IPS-20b (cell line): ENCODE data around the gene TMOD3.
"Not testable (repeated sequence)": the region's sequence is repeated elsewhere in the genome, so short reads cannot be mapped to it uniquely, and the experiment has no call there.

Experiments
- H3K27ac ChIP-seq: one replicate; pipeline ENCODE4 v1.5.1; 2013; ENCODE audit warnings: low read length
- H3K27me3 ChIP-seq: 2 replicates; pipeline ENCODE4 v1.6.1; 2013; ENCODE audit warnings: mild to moderate bottlenecking, low read length, inconsistent platforms; ENCODE audit not compliant: insufficient read depth
- H3K36me3 ChIP-seq: 2 replicates; pipeline ENCODE4 v1.6.1; 2013; ENCODE audit warnings: low read depth, mild to moderate bottlenecking, inconsistent platforms, low read length, moderate library complexity; ENCODE audit not compliant: insufficient read depth
- H3K4me1 ChIP-seq: 2 replicates; pipeline ENCODE4 v1.6.1; 2013; ENCODE audit warnings: mild to moderate bottlenecking, control low read depth, inconsistent platforms, low read length, moderate library complexity; ENCODE audit not compliant: insufficient read depth
- H3K4me3 ChIP-seq: 2 replicates; pipeline ENCODE4 v1.5.1; 2013; ENCODE audit warnings: mild to moderate bottlenecking, low read length, inconsistent platforms
- H3K9ac ChIP-seq: 2 replicates; pipeline ENCODE4 v1.6.1; 2013; ENCODE audit warnings: low read depth, mild to moderate bottlenecking, inconsistent platforms, low read length, moderate library complexity
- H3K9me3 ChIP-seq: 2 replicates; pipeline ENCODE4 v1.6.1; 2013; ENCODE audit warnings: mild to moderate bottlenecking, low read depth, low read length, inconsistent platforms; ENCODE audit not compliant: insufficient read depth

The TMOD3 gene

DNA sequence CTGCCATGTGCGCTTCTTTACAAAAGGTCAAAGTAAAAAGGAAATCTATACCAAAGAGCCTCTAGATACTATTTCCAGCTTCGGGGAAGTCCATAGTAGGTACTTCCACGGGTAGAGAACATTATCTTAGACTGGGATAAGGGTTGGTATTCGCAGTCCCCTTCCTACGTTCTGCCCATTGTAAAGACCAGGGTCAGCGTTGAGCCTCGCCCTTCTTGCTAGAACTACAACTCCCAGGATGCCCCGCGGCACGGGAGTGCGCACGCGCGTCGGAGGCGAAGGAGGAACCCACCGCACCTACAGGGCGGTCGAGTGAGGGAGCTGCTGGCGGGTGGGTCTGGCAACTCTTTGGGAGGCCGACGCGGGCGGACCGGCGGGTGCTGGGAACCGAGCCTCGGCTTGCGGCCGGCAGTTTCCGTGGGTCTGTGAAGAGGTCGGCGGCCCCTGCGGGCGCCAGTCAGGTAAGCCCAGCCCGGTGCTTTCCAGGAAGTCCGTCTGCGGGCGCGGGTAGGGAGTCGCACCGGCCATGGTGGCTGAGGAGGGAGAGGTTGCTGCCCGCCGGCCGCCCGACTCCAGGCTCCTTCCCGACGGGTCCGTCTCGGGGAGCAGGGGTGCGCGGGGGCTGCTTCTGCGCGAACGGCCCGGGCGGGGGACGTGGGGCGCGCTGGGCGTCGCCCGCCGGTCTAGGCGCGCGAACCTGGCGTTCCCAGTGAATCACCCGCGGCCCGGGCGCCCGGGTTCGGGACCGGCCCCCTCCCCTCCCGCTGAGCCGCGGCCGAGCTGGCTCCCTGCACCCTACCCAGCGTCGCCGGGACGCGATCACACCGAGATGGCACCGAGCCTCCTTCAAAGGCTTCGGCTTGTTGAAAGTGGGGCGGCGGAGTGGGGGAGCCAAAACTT lies at the start of gene TMOD3:
TMOD3 (plus strand) TSS at position 278 of the 900 bp plus-strand sequence. CDS start 33,232 bp downstream, outside the sequence.
- Histone ChIP-seq H3K36me3 (no peaks in the 10 kb centered on the region), H3K4me3 (peak within 1 kb of the TSS; percentile 93), H3K27ac (no peak within 1 kb of the TSS), H3K9me3 (no peaks in the 10 kb centered on the region), H3K27me3 (peaks cover 4% of the 10 kb centered on the region; the same call in 1 of the 2 replicates), H3K4me1 (peaks cover 3% of the 10 kb centered on the region), H3K9ac (peak within 1 kb of the TSS; percentile 73; the same call in 1 of the 2 replicates)

DNA sequence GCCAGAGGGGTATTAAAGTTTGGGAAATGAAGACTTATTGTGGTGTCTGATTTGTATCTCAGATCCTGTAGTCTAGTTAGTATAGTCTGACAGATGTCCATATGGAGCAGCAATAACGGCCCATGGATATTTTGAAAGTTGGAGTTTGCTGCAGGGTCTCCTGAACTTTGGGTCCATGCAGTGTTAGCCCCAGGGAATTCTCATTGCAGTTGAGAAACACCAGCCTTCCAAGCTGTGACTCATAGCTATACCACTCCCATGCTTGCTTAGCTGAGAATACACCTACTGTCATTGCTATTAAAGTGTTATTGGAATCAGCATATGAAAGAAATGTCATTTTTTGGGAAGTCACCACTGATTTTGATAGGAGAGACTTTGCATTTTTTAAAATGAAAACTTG lies 48.8 kb upstream of the TMOD3 start:
- Histone ChIP-seq H3K27ac (no peak overlapping the region), H3K9ac (no peak overlapping the region), H3K27me3 (no peaks in the 10 kb centered on the region), H3K36me3 (no peaks in the 10 kb centered on the region), H3K4me1 (no peaks in the 10 kb centered on the region), H3K4me3 (no peak overlapping the region), H3K9me3 (no peaks in the 10 kb centered on the region)

DNA sequence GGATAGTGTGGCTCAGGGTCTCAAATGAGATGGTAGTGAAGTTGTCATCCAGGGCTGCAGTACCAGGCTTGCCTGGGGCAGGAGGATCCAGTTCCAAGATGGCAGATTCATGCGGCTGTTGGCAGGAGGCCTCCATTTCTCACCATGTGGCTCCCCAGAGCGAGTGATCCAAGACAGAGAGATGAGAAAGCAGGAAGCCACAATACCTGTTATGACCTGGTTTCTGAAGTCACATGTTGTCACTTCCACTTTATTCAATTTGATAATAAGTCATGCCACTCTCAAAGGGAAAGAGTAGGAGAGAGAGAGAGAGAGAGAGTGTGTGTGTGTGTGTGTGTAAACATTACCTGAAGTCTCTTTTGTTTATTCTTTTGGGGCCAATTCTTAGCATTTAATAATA lies 47.9 kb upstream of the TMOD3 start:
- H3K9ac ChIP-seq = no peak overlapping the region
- no peak overlapping the region for H3K27ac ChIP-seq
- no peaks in the 10 kb centered on the region for H3K27me3 ChIP-seq
- H3K4me3 ChIP-seq = no peak overlapping the region
- H3K4me1 ChIP-seq = no peaks in the 10 kb centered on the region
- H3K9me3 ChIP-seq = no peaks in the 10 kb centered on the region; the same call in 1 of the 2 replicates
- no peaks in the 10 kb centered on the region for H3K36me3 ChIP-seq

DNA sequence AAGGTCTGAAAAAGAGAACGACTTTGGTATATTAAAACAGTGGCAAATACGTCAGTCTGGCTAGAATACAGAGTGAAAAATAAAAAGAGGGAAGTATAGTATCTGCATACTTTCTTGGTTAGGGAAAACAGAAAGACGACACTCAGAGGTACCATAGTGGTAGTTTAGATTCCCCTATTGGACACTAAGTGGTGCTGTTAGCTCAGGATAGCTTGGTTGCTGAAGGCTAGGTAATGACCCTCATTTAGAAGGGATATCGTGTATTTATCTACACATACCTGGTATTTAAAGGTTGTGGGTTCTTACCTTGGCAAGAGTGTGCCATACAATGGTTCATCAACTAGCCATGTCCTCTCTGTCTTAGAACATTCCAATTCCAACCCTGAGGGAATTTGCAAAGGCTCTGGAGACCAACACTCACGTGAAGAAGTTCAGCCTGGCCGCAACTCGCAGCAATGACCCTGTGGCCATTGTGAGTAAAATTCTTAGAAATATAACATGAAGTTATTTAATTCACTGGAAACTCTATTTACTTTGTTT lies 47.0 kb upstream of the TMOD3 start:
- Histone ChIP-seq H3K9me3 (no peaks in the 10 kb centered on the region; the same call in 1 of the 2 replicates), H3K27me3 (no peaks in the 10 kb centered on the region), H3K36me3 (no peaks in the 10 kb centered on the region), H3K4me3 (no peak overlapping the region), H3K4me1 (no peaks in the 10 kb centered on the region; the same call in 1 of the 2 replicates), H3K9ac (no peak overlapping the region), H3K27ac (no peak overlapping the region)

DNA sequence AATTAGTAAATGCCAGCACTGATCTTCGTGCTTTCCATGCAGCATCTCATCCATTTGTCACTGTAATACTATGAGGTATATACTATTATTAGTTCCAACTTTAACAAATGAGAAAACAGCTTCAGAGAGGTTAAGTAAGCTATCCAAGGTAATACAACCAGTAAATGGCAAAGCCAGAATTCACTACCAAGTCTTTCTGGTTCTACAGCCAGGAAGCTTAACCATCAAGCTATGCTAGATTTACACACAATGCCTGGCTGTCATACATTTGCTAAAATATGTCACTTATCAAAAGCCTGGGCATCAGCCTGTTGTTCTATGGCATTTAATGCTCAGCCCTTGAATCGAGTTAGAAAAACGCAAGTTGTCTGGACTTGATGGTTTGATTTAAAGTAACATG lies 45.5 kb upstream of the TMOD3 start:
- Histone ChIP-seq H3K9me3 (no peaks in the 10 kb centered on the region; the same call in 1 of the 2 replicates), H3K9ac (no peak overlapping the region), H3K36me3 (no peaks in the 10 kb centered on the region), H3K27me3 (no peaks in the 10 kb centered on the region), H3K4me1 (no peaks in the 10 kb centered on the region; the same call in 1 of the 2 replicates), H3K4me3 (no peak overlapping the region), H3K27ac (no peak overlapping the region)

DNA sequence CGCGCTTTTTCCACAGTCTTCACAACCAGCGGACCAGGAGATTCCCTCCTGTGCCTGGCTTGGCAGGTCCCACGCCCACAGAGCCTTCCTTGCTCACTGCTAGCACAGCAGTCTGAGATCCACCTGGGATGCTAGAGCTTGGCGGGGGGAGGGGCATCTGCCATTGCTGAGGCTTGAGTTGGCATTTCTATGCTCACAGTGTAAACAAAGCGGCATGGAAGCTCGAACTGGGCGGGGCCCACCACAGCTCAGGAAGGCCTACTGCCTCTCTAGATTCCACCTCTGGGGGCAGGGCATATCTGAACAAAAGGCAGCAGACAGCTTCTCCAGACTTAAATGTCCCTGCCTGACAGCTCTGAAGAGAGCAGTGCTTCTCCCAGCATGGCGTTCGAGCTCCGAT lies 42.3 kb upstream of the TMOD3 start:
- not testable (repeated sequence) for H3K27ac ChIP-seq, H3K36me3 ChIP-seq, H3K9ac ChIP-seq, H3K4me1 ChIP-seq, H3K4me3 ChIP-seq, H3K9me3 ChIP-seq, H3K27me3 ChIP-seq

DNA sequence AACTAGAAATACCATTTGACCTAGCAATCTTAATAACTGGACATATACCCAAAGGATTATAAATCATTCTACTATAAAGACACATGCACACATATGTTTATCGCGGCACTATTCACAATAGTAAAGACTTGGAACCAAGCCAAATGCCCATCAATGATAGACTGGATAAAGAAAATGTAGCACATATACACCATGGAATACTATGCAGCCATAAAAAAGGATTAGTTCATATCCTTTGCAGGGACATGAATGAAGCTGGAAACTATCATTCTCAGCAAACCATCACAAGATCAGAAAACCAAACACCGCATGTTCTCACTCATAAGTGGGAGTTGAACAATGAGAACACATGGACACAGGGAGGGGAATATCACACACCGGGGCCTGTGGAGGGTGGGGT lies 37.0 kb upstream of the TMOD3 start:
- H3K9ac ChIP-seq, H3K9me3 ChIP-seq, H3K4me1 ChIP-seq, H3K27me3 ChIP-seq, H3K4me3 ChIP-seq, H3K27ac ChIP-seq, H3K36me3 ChIP-seq: not testable (repeated sequence)

DNA sequence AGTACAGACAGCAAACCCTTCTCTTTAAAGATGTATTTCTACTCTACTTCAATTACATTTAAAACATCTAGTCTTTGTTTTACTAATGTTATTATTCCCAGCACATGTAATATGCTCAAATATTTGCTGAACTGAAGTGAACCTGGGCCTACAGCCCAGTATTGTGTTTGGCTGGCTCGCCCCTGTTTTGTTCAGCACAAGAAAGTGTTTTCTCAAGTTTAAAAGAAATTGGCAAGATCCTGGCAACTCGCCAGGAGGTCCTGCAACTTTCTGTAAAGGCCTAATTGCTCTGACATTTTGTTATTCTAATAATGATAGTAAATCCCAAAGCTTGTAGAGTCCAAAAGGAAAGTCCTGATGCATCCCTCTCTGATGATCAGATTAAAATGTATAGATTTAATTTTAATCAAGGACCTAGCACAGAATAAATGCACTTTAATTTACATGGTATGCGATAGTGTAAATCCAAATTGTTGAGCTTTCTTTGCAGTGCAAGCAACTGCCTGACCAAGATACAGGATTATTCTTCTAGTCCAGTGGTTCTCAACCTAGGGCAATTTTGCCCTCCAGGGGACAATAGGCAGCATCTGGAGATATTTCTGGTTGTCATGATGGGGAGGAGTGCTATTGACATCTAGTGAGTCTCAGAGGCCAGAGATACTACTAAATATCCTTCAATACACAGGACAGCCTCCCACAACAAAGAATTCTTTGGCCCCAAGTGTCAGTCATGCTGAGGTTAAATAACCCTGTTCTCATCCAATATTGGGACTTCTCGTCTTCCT lies 35.7 kb upstream of the TMOD3 start:
- no peaks in the 10 kb centered on the region for H3K9me3 ChIP-seq
- H3K4me1 ChIP-seq = peaks cover 6% of the 10 kb centered on the region; the same call in 1 of the 2 replicates
- H3K36me3 ChIP-seq = no peaks in the 10 kb centered on the region
- H3K27ac ChIP-seq = no peak overlapping the region
- no peak overlapping the region for H3K4me3 ChIP-seq
- H3K9ac ChIP-seq = no peak overlapping the region
- no peaks in the 10 kb centered on the region for H3K27me3 ChIP-seq

DNA sequence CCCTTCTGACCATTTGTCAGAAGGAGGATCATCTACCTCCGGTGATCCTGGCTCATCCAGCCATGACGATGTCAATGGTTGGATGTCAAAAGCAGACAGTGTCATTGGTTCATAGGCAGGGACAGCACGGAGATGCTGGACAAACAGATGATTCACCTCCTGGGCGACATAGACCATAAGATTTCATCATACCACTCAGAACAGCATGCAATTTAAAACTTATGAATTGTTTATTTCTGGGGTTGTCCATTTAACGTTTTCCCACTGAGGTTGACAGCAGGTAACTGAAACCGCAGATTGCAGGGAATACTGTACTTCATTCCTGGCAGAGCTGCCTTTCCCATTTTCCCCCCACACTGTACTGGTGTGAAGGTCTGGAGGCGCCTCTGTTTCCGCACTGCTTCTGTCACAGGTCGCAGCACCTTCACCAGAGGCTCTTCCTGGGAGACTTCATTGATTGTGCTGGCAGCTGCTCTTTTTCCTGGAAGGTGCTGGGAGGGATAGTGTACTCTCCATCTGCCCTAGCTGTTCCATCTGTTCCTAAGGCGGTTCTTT lies 32.5 kb upstream of the TMOD3 start:
- no peak overlapping the region for H3K4me3 ChIP-seq
- no peaks in the 10 kb centered on the region for H3K27me3 ChIP-seq
- H3K9me3 ChIP-seq = no peaks in the 10 kb centered on the region
- H3K9ac ChIP-seq = no peak overlapping the region
- H3K4me1 ChIP-seq = peaks cover 6% of the 10 kb centered on the region; the same call in 1 of the 2 replicates
- no peaks in the 10 kb centered on the region for H3K36me3 ChIP-seq
- no peak overlapping the region for H3K27ac ChIP-seq

DNA sequence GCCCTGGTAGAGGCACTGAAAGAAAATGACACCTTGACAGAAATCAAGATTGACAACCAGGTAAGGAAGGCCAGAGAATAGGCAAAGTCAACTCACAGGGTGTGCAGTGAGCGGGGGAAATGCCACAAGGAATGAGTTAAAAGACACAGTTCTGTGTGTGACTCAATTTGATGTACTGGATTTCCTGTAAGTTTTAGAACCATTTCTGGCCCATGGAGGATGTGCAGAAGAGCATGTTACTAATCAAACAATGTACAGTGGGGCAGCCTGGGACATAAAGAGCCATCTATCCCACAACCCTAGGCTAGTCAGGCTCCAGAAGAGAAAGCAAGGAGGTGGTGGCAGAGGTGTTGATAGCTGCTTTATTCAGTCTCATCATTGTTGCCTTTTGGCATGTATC lies 31.2 kb upstream of the TMOD3 start:
- H3K4me3 ChIP-seq = no peak overlapping the region
- no peaks in the 10 kb centered on the region for H3K36me3 ChIP-seq
- peaks cover 4% of the 10 kb centered on the region; the same call in 1 of the 2 replicates for H3K4me1 ChIP-seq
- H3K9me3 ChIP-seq = no peaks in the 10 kb centered on the region
- no peak overlapping the region for H3K27ac ChIP-seq
- H3K27me3 ChIP-seq = no peaks in the 10 kb centered on the region
- H3K9ac ChIP-seq = no peak overlapping the region
